NCI-H2081 (cell line): Measurements from ENCODE around the gene PRIMA1.

Experiments
- DNase-seq, 2 experiments: peaks; one replicate each; lab custom pipeline; 2025; lab: John Stamatoyannopoulos, UW

PRIMA1 gene

DNA sequence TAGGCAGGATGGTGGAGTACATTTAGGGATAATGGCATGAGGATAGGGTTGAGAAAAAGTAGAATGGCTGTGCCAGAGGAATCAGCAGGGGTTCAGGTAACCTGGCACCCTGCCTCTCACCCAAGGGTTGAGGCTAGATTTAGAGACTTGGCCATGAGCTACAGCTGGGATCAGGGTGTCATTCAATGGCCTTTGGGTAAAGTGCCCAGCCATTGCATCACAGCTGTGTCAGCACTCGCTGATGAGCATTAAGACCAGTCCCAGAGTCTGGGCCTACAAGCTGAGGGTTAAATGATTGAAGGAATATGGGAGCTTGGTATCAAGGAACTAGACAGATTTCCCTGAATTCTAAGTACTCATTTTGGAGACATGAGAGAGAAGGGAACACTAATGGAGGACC, 113.9 kb downstream of the PRIMA1 start:
- no peak for DNase-seq

DNA sequence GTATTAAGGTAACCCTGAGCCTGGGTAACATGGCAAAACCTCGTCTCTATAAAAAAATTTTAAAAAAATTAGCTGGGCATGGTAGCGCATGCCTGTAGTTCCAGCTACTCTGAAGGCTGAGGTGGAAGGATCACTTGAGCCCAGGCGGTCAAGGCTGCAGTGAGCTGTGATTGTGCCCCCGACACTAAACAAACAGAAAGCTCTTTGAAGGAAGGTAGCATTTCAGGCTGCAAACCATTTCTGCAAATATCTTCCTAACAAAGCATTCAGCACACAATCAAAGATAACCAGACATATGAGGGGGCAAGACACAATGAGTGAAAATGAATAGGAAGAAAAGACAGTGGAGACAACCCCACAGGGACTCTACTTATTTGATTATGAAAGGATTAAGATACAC, 118.7 kb downstream of the PRIMA1 start:
- DNase-seq, result no peak
